Measurements from ENCODE around the gene HECW1. TPM values are rescaled to one million over a fixed set of nuclear protein-coding genes. Genes with fewer than 3 reads are reported as not detected.

Gene HECW1
- polyA plus RNA-seq, 1 donor (not counting 4 experiments of a cell fraction or from before 2014, with no cell fraction given): not detected

DNA sequence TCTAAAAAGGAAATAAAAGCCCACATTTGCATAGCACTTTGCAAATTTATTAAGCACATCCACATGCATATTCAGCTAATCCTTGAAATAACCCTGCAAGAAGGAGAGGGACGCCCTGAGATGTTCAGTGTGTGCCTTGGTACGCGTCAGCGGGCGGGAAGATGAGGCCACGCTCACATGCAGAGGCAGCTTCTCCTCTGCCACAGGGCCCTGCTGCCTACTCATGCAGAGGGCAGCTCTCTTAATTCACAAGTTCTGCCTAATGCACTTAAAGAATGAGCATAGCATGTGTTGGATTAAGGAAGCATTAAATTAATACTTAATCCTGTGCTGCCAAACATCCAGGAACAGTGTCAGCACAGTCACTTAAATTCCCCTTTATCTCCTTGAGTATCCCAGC, 132.3 kb downstream of the HECW1 start:
- TF ChIP-seq EZH2 (IDR thresholded peaks at IDR 0.05; ENCODE audit: low read length): no peak
- TF ChIP-seq, protein P1, sequence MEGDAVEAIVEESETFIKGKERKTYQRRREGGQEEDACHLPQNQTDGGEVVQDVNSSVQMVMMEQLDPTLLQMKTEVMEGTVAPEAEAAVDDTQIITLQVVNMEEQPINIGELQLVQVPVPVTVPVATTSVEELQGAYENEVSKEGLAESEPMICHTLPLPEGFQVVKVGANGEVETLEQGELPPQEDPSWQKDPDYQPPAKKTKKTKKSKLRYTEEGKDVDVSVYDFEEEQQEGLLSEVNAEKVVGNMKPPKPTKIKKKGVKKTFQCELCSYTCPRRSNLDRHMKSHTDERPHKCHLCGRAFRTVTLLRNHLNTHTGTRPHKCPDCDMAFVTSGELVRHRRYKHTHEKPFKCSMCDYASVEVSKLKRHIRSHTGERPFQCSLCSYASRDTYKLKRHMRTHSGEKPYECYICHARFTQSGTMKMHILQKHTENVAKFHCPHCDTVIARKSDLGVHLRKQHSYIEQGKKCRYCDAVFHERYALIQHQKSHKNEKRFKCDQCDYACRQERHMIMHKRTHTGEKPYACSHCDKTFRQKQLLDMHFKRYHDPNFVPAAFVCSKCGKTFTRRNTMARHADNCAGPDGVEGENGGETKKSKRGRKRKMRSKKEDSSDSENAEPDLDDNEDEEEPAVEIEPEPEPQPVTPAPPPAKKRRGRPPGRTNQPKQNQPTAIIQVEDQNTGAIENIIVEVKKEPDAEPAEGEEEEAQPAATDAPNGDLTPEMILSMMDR (optimal IDR thresholded peaks at IDR 0.05 in 1 of 3, IDR thresholded peaks at IDR 0.05 in 1 of 3, conservative IDR thresholded peaks at IDR 0.05 in 1 of 3; ENCODE audit: extremely low read depth in 1 of 3, insufficient read depth in 2 of 3, low read length in 3 of 3): no peak
- no peak overlapping the region for H3K27ac ChIP-seq (ENCODE audit: control insufficient read depth, insufficient read depth, low read length)
- H3K9me1 ChIP-seq (ENCODE audit: control insufficient read depth, extremely low read depth, insufficient read depth, low read length): no peaks in the 10 kb centered on the region
- H3K27me3 ChIP-seq (ENCODE audit: control insufficient read depth, extremely low read depth, insufficient read depth, low read length): peaks cover 11% of the 10 kb centered on the region
- no peaks in the 10 kb centered on the region for H3K4me1 ChIP-seq (ENCODE audit: control insufficient read depth, extremely low read depth, insufficient read depth, low read length)
- dilution Hi-C loops (cut with MboI; ENCODE audit: extremely low pct_ligation_motif_present, low sequenced_read_pairs): no loop called here
- no peak overlapping the region for H3K9ac ChIP-seq (ENCODE audit: control insufficient read depth, extremely low read depth, insufficient read depth, low read length)
- H3K4me2 ChIP-seq (ENCODE audit: control insufficient read depth, extremely low read depth, insufficient read depth, low read depth, low read length): no peak overlapping the region
- DNase-seq (ENCODE audit: low read depth, low spot score): no peak
- no peak for FAIRE-seq
- H3K9me3 ChIP-seq (ENCODE audit: control insufficient read depth, low read depth, low read length): no peaks in the 10 kb centered on the region
- H2AFZ ChIP-seq (ENCODE audit: control insufficient read depth, low read length): no peak overlapping the region
- no peaks in the 10 kb centered on the region for H3K36me3 ChIP-seq (ENCODE audit: control insufficient read depth in 2 of 2, extremely low read depth in 1 of 2, insufficient read depth in 2 of 2, low read length in 2 of 2)
- no peaks in the 10 kb centered on the region for H3K79me2 ChIP-seq (ENCODE audit: control insufficient read depth, insufficient read depth, low read length)
- no peak overlapping the region for H3K4me3 ChIP-seq (ENCODE audit: control insufficient read depth in 2 of 3, extremely low read depth in 1 of 3, insufficient read depth in 2 of 3, low read depth in 1 of 3, low read length in 3 of 3)
- H4K20me1 ChIP-seq (ENCODE audit: control insufficient read depth, extremely low read depth, insufficient read depth, low read length): no peaks in the 10 kb centered on the region

DNA sequence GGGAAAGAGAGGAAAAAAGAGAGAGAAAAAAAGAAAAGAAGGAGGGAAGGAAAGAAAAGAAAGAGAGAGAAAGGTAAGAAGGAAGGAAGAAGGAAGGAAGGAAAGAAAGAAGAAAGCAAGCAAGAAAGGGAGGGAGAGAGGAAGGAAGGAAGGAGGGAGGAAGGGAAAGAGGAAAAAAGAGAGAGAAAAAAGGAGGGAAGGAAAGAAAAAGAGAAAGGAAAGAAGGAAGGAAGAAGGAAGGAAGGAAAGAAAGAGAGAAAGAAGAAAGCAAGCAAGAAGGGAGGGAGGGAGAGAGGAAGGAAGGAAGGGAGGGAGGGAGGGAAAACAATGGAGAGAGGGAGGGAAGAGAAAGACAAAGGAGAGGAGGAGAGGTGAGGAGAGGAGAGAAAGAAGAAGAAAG, 135.3 kb downstream of the HECW1 start:
- H3K4me3 ChIP-seq (ENCODE audit: control insufficient read depth in 2 of 3, extremely low read depth in 1 of 3, insufficient read depth in 2 of 3, low read depth in 1 of 3, low read length in 3 of 3): no peak overlapping the region
- peaks cover 7% of the 10 kb centered on the region for H3K27me3 ChIP-seq (ENCODE audit: control insufficient read depth, extremely low read depth, insufficient read depth, low read length)
- dilution Hi-C loops (cut with MboI; ENCODE audit: extremely low pct_ligation_motif_present, low sequenced_read_pairs): no loop called here
- no peak overlapping the region for H3K27ac ChIP-seq (ENCODE audit: control insufficient read depth, insufficient read depth, low read length)
- no peak overlapping the region for H3K9ac ChIP-seq (ENCODE audit: control insufficient read depth, extremely low read depth, insufficient read depth, low read length)
- H3K79me2 ChIP-seq (ENCODE audit: control insufficient read depth, insufficient read depth, low read length): no peaks in the 10 kb centered on the region
- DNase-seq (ENCODE audit: low read depth, low spot score): no peak
- no peaks in the 10 kb centered on the region for H3K9me1 ChIP-seq (ENCODE audit: control insufficient read depth, extremely low read depth, insufficient read depth, low read length)
- no peaks in the 10 kb centered on the region for H3K36me3 ChIP-seq (ENCODE audit: control insufficient read depth in 2 of 2, extremely low read depth in 1 of 2, insufficient read depth in 2 of 2, low read length in 2 of 2)
- no peaks in the 10 kb centered on the region for H4K20me1 ChIP-seq (ENCODE audit: control insufficient read depth, extremely low read depth, insufficient read depth, low read length)
- no peaks in the 10 kb centered on the region for H3K4me1 ChIP-seq (ENCODE audit: control insufficient read depth, extremely low read depth, insufficient read depth, low read length)
- TF ChIP-seq, protein P1 (optimal IDR thresholded peaks at IDR 0.05 in 1 of 3, IDR thresholded peaks at IDR 0.05 in 1 of 3, conservative IDR thresholded peaks at IDR 0.05 in 1 of 3; ENCODE audit: extremely low read depth in 1 of 3, insufficient read depth in 2 of 3, low read length in 3 of 3): no peak
- TF ChIP-seq EZH2 (IDR thresholded peaks at IDR 0.05; ENCODE audit: low read length): no peak
- FAIRE-seq: no peak
- no peaks in the 10 kb centered on the region for H3K9me3 ChIP-seq (ENCODE audit: control insufficient read depth, low read depth, low read length)
- H2AFZ ChIP-seq (ENCODE audit: control insufficient read depth, low read length): no peak overlapping the region
- H3K4me2 ChIP-seq (ENCODE audit: control insufficient read depth, extremely low read depth, insufficient read depth, low read depth, low read length): no peak overlapping the region

All from keratinocyte (primary cell).